Pancreas (tissue), 10 donors: Measurements from ENCODE around the gene FBXO9. TPM values are rescaled to one million over a fixed set of nuclear protein-coding genes. Genes with fewer than 3 reads are reported as not detected.

Source experiments
- ATAC-seq, 4 donors: fragments of 200-7000 bp; cut with Tn5 transposase; one replicate each; pipeline versions ENCODE4 v1.8.0 to v1.9.1; 2020; ENCODE audit warnings: mild to moderate bottlenecking in 4 of 4, moderate library complexity in 4 of 4
- DNase-seq, 6 donors: peaks; one replicate each; pipeline ENCODE4 v3.0.0-alpha.2; 2020
- FAIRE-seq: peaks from 2 replicates; lab custom pipeline; 2012; peaks lifted over from hg19 to GRCh38; lab: Jason Lieb, UNC
- H3K27ac ChIP-seq, 4 donors: fragments of 200-600 bp; sonication (generic); 1 replicate in 3 of 4; 2 replicates in 1 of 4; pipeline versions ENCODE4 v1.5.0 to v1.8.0; 2020
- H3K27me3 ChIP-seq, 4 donors: fragments of 200-600 bp; one replicate each; pipeline ENCODE4 v1.8.0; 2021
- H3K36me3 ChIP-seq, 3 donors: fragments of 200-600 bp; sonication (generic) in 1 of 3; one replicate each; pipeline versions ENCODE4 v1.5.0 to v1.8.0; 2020 to 2021
- H3K4me1 ChIP-seq, 3 donors: fragments of 200-600 bp; one replicate each; pipeline ENCODE4 v1.8.0; 2021
- H3K4me3 ChIP-seq, 4 donors: fragments of 200-600 bp; sonication (generic) in 2 of 4; one replicate each; pipeline versions ENCODE4 v1.5.0 to v1.8.0; 2020 to 2021
- H3K9me3 ChIP-seq, 4 donors: fragments of 200-600 bp; one replicate each; pipeline ENCODE4 v1.8.0; 2021
- WGBS, 2 donors: extraction: QIAGEN DNeasy Blood & Tissue Kit; methylation state at CpG; one replicate each; pipeline ENCODE4 v1.1.7; 2013; 5-methylcytosine and 5-hydroxymethylcytosine counted together
- intact Hi-C, 3 donors: fragments of 100-400 bp; cut with DNase I; formaldehyde crosslinking; loops; one replicate each; pipeline versions ENCODE4 v1.11.1 to v1.14.2; 2022
- polyA plus RNA-seq, 2 donors: library from polyadenylated mRNA; stranded (reverse); fragments of 200-250 nt; gene quantifications; one replicate each; pipeline ENCODE4 v1.2.3, GENCODE V29; 2013
- total RNA-seq, 6 donors: library from RNA; stranded (reverse); fragmentation: NEBNext Ultra II Directional in 4 of 6; extraction: Animal tissue kit (Norgen Biotek cat#: 25700) in 4 of 6; gene quantifications; one replicate each; pipeline versions ENCODE4 v1.2.1 to v1.2.4, GENCODE V29; 2021 to 2023
- TF ChIP-seq, protein P1 (sequence below), 4 donors: fragments of 200-600 bp; sonication (generic) in 3 of 4; IDR thresholded peaks; one replicate each; pipeline versions ENCODE4 v1.5.0 to v1.8.0; 2021; ENCODE audit warnings: antibody characterized with exemption in 4 of 4
- donor health status: healthy with polysubstance abuse.
- donor health status: DM: no; HTN: no; CAD: no; lungs with moderate emphysema.
- donor health status: DM: no; HTN: no; CAD: no.
- donor health status: control.
- donor health status: control.
- donor health status: Bipolar disorder and iron deficiency.
- donor health status: DM: yes; HTN: yes; CAD: no.
- donor health status: DM: no; HTN: no; CAD: no.
- donor health status: DM: no; HTN: no; CAD: no.
- donor health status: DM: yes; HTN: yes; CAD: no.

The FBXO9 gene
- total and polyA plus RNA-seq, 8 donors = 30.9 to 66.1 (median 49.7) TPM

DNA sequence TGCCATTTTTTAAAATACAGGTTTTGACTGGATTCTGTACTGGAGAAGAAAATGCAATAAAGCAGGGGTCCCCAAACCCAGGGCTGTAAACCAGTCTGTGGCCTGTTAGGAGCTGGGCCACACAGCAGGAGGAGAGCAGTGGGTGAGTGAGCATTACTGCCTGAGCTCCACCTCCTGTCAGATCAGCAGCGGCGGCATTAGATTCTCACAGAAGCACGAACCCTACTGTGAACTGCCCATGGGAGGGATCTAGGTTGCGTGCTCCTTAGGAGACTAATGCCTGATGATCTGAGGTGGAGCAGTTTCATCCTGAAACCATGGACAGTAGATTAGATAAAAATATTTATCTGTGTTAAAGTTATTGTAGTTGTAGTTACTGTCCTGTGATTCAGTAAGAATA is 21.1 kb upstream of the FBXO9 start:
- H3K4me1 ChIP-seq = no peaks in the 10 kb centered on the region
- DNase-seq = no peak
- ATAC-seq = peak in 1 of 4 donors; percentile 41
- TF ChIP-seq, protein P1, sequence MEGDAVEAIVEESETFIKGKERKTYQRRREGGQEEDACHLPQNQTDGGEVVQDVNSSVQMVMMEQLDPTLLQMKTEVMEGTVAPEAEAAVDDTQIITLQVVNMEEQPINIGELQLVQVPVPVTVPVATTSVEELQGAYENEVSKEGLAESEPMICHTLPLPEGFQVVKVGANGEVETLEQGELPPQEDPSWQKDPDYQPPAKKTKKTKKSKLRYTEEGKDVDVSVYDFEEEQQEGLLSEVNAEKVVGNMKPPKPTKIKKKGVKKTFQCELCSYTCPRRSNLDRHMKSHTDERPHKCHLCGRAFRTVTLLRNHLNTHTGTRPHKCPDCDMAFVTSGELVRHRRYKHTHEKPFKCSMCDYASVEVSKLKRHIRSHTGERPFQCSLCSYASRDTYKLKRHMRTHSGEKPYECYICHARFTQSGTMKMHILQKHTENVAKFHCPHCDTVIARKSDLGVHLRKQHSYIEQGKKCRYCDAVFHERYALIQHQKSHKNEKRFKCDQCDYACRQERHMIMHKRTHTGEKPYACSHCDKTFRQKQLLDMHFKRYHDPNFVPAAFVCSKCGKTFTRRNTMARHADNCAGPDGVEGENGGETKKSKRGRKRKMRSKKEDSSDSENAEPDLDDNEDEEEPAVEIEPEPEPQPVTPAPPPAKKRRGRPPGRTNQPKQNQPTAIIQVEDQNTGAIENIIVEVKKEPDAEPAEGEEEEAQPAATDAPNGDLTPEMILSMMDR (IDR thresholded peaks at IDR 0.05) = no peak
- FAIRE-seq = no peak
- no peaks in the 10 kb centered on the region for H3K27me3 ChIP-seq
- WGBS, 2 donors = 72 to 84% methylated on average over 4 of the region's 4 CpGs
- intact Hi-C loops = no loop called here
- H3K36me3 ChIP-seq = peaks cover 0 to 10% (median 8%) of the 10 kb centered on the region in 3 donors
- no peak overlapping the region for H3K27ac ChIP-seq
- H3K9me3 ChIP-seq = no peaks in the 10 kb centered on the region
- H3K4me3 ChIP-seq = no peak overlapping the region

DNA sequence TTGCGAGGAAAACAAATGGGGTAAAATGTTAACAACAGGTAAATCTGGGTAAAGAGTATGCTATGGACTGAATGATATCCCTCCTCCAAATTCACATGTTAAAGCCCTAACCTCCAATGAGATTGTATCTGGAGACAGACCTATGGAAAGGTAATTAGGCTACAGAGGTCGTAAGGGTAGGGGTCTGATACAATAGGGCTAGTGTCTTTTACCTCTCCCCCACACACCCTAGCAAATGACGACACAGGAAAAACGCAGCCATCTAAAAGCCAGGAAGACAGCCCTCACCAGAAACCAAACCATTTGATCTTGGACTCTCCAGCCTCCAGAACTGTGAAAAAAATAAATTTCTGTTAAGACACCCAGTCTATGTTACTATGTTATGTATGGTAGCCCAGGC is 20.6 kb upstream of the FBXO9 start:
- no peaks in the 10 kb centered on the region for H3K27me3 ChIP-seq
- TF ChIP-seq, protein P1 (IDR thresholded peaks at IDR 0.05) = no peak
- FAIRE-seq (no peak), DNase-seq (no peak), ATAC-seq (no peak)
- intact Hi-C loops = no loop called here
- peaks cover 0 to 8% (median 7%) of the 10 kb centered on the region in 3 donors for H3K36me3 ChIP-seq
- no peaks in the 10 kb centered on the region for H3K9me3 ChIP-seq
- H3K4me1 ChIP-seq = no peaks in the 10 kb centered on the region
- WGBS, 2 donors = 63 to 72% methylated on average over 4 of the region's 4 CpGs
- H3K27ac ChIP-seq = no peak overlapping the region
- H3K4me3 ChIP-seq = no peak overlapping the region

DNA sequence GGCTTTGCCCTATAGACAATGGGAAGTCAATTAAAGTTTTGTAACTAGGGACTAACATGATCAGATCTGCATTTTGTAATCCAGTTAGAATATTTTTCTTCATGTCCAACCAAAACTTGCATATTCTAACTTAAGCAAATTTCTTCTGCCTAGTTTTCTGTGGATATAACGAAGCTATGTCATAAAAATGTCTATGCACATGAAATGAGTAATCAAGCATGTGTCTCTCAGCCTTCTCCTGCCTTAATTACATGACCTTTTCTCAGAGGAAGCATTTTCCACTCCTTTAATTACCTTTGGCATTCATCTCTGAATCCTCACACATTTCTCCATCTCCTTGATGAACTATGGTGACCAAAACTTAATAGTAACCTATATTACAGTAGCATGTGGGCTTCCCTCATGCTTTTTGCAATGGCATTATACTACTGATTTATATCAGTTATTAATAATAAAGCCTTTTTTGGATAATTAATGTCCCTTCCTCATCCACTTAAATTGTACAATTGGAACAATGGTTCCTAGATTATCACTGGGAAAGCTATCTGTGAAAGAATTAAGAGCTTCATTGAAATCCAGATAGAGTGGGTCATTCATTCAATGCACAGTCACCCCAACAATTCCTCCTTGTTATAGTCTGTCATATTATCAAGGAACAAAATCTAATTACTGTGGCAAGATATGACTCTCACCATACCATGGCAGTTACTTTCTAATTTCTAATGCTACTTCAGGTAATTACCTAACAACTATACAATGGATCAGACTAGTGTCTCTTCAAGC is 19.1 kb upstream of the FBXO9 start:
- no peaks in the 10 kb centered on the region for H3K27me3 ChIP-seq
- intact Hi-C loops = no loop called here
- H3K9me3 ChIP-seq = no peaks in the 10 kb centered on the region
- H3K4me1 ChIP-seq = no peaks in the 10 kb centered on the region
- DNase-seq (no peak), ATAC-seq (no peak), FAIRE-seq (no peak)
- TF ChIP-seq, protein P1 (IDR thresholded peaks at IDR 0.05) = no peak
- no peak overlapping the region for H3K4me3 ChIP-seq
- WGBS, 2 donors = 96 to 100% methylated on average over 1 of the region's 1 CpG
- H3K36me3 ChIP-seq = no peaks in the 10 kb centered on the region
- H3K27ac ChIP-seq = no peak overlapping the region

DNA sequence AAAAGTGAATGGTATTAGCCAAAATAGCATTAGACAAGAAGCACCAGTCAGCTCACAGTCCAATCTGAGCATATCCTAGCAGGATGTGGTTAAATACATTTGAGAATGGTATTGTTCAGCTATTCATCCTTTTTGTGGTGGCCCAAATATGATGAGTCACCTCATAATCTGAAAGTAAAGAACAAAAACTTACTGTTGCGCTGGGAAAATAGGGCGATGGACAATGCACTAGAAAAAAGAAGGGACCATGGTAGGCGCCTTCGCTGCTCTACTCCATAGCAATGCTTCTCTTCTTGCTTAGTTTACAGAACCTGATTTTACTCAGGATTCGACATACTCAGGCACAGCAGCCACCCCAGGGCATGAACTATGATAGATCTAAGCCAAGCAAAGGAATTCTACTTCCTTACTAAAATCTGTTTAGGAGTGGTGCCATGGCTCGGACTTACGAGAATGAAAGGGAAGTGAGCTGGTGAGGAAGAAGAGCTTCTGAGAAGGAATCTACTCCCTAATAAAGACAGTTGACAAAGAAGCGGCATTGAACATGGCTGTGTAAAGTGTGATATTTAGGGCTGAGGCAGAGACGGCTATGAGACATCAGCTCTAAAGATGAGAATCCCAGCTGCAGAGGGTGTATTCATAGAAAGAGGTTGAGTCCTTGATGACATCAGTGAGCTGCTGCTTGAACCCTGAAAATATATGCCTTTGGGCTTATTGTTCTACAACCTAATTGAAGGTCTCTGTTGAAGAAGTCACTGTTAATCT is 16.6 kb upstream of the FBXO9 start:
- no peak overlapping the region for H3K27ac ChIP-seq
- intact Hi-C loops = no loop called here
- FAIRE-seq (no peak), ATAC-seq (peak in 2 of 4 donors; percentile 40 to 43), DNase-seq (no peak)
- TF ChIP-seq, protein P1 (IDR thresholded peaks at IDR 0.05) = no peak
- no peaks in the 10 kb centered on the region for H3K36me3 ChIP-seq
- H3K4me1 ChIP-seq = no peaks in the 10 kb centered on the region
- 93 to 95% methylated on average over 9 of the region's 9 CpGs for WGBS, 2 donors
- no peak overlapping the region for H3K4me3 ChIP-seq
- no peaks in the 10 kb centered on the region for H3K9me3 ChIP-seq
- H3K27me3 ChIP-seq = no peaks in the 10 kb centered on the region
